ENCODE data around the gene RABL3.

RABL3 gene

DNA sequence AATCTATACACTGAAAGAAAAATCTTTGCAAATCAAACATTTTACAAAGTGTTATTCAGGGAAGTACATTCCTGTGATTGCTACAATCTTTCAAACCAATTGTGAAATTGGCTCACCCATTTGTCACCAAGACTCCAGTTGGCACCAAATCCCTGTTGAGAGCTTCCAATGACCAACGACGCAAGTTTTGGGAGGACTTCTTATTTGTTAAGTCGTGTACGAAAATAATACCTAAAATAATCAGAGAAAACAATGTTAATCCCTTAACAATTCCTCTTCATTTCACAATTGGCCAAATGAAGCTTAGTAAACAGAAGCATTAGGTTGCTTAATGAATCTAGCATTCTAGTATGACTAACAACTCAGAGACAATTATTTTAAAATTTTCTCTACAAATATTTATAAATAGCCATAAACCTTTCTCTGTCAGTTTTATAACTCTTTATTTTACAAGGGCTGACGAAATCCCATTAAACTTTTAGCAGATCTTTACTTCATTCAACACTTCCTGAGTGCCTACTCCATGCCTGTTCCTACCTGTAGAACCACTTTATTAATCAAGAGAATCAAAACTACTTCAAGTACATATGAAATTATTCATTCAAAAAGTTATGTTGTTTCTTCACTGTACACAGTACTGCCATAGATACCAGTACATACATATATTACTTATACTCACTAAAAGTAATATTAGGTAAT is 36.3 kb downstream of the RABL3 start:
- Histone ChIP-seq H3K27me3 (ENCODE audit: insufficient read depth, low read length, poor library complexity) (no peaks in the 10 kb centered on the region), H3K79me2 (ENCODE audit: insufficient read depth, low read length) (no peaks in the 10 kb centered on the region), H3K4me2 (ENCODE audit: insufficient read depth, low read length) (no peak overlapping the region), H3K27ac (ENCODE audit: low read length) (no peak overlapping the region), H3K4me3 (ENCODE audit: low read depth in 1 of 2, low read length in 2 of 2) (no peak overlapping the region), H3K36me3 (ENCODE audit: insufficient read depth, low read length) (peaks cover 27% of the 10 kb centered on the region; the same call in 1 of the 2 replicates), H4K20me1 (ENCODE audit: insufficient read depth, low read length) (no peaks in the 10 kb centered on the region), H3K4me1 (ENCODE audit: insufficient read depth, low read length) (no peaks in the 10 kb centered on the region), H3K9me3 (ENCODE audit: insufficient read depth, low read length, severe bottlenecking) (no peaks in the 10 kb centered on the region), H2AFZ (ENCODE audit: low read depth, low read length) (no peak overlapping the region), H3K9ac (ENCODE audit: low read depth, low read length) (no peak overlapping the region)
- DNase-seq, result no peak
- ATAC-seq (ENCODE audit: insufficient read depth, low read depth), result no peak
- TF ChIP-seq CTCF (IDR thresholded peaks at IDR 0.05; ENCODE audit: borderline replicate concordance, extremely low read depth, low read length, poor library complexity, severe bottlenecking) (no peak), EZH2 (IDR thresholded peaks at IDR 0.05; ENCODE audit: borderline replicate concordance, low read depth, low read length, severe bottlenecking) (no peak)

DNA sequence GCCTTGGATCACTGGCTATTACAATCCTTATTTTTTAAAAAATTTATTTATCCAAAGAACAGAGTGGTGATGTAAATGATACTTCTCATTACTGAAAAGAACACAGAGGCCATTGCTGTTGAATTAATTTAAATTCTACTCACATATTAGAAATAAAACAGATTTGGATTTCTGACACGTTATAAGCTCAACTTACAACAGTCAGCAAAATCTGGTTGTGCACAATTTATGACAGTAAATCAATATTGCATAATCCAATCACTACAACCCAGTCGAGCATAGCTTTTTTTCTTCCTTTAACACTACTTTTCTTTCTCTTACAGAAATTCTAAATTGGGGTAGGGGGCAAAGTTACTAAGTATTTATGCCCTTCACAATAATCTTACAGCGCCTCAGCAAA is 43.0 kb downstream of the RABL3 start:
- no peak for TF ChIP-seq CTCF (IDR thresholded peaks at IDR 0.05; ENCODE audit: borderline replicate concordance, extremely low read depth, low read length, poor library complexity, severe bottlenecking)
- no peak for TF ChIP-seq EZH2 (IDR thresholded peaks at IDR 0.05; ENCODE audit: borderline replicate concordance, low read depth, low read length, severe bottlenecking)
- no peak overlapping the region for H2AFZ ChIP-seq (ENCODE audit: low read depth, low read length)
- no peaks in the 10 kb centered on the region for H3K27me3 ChIP-seq (ENCODE audit: insufficient read depth, low read length, poor library complexity)
- no peaks in the 10 kb centered on the region for H3K79me2 ChIP-seq (ENCODE audit: insufficient read depth, low read length)
- H3K9me3 ChIP-seq (ENCODE audit: insufficient read depth, low read length, severe bottlenecking), result no peaks in the 10 kb centered on the region
- H3K4me1 ChIP-seq (ENCODE audit: insufficient read depth, low read length), result no peaks in the 10 kb centered on the region
- no peak overlapping the region for H3K4me3 ChIP-seq (ENCODE audit: low read depth in 1 of 2, low read length in 2 of 2)
- no peaks in the 10 kb centered on the region for H4K20me1 ChIP-seq (ENCODE audit: insufficient read depth, low read length)
- H3K36me3 ChIP-seq (ENCODE audit: insufficient read depth, low read length), result peaks cover 20% of the 10 kb centered on the region; the same call in 1 of the 2 replicates
- no peak overlapping the region for H3K27ac ChIP-seq (ENCODE audit: low read length)
- ATAC-seq (ENCODE audit: insufficient read depth, low read depth), result no peak
- DNase-seq, result no peak
- no peak overlapping the region for H3K4me2 ChIP-seq (ENCODE audit: insufficient read depth, low read length)
- H3K9ac ChIP-seq (ENCODE audit: low read depth, low read length), result no peak overlapping the region

- Histone ChIP-seq H3K4me2 (ENCODE audit: insufficient read depth, low read length) (no peak overlapping the region), H3K27me3 (ENCODE audit: insufficient read depth, low read length, poor library complexity) (no peaks in the 10 kb centered on the region), H3K4me3 (ENCODE audit: low read depth in 1 of 2, low read length in 2 of 2) (no peak overlapping the region), H3K27ac (ENCODE audit: low read length) (no peak overlapping the region), H3K9ac (ENCODE audit: low read depth, low read length) (no peak overlapping the region), H3K4me1 (ENCODE audit: insufficient read depth, low read length) (no peaks in the 10 kb centered on the region), H3K79me2 (ENCODE audit: insufficient read depth, low read length) (no peaks in the 10 kb centered on the region), H4K20me1 (ENCODE audit: insufficient read depth, low read length) (no peaks in the 10 kb centered on the region), H2AFZ (ENCODE audit: low read depth, low read length) (no peak overlapping the region), H3K36me3 (ENCODE audit: insufficient read depth, low read length) (peaks cover 10% of the 10 kb centered on the region; the same call in 1 of the 2 replicates), H3K9me3 (ENCODE audit: insufficient read depth, low read length, severe bottlenecking) (no peaks in the 10 kb centered on the region)
- ATAC-seq (ENCODE audit: insufficient read depth, low read depth) (no peak), DNase-seq (no peak)
- TF ChIP-seq EZH2 (IDR thresholded peaks at IDR 0.05; ENCODE audit: borderline replicate concordance, low read depth, low read length, severe bottlenecking) (no peak), CTCF (IDR thresholded peaks at IDR 0.05; ENCODE audit: borderline replicate concordance, extremely low read depth, low read length, poor library complexity, severe bottlenecking) (no peak)
Observed at GRCh38 chr3:120693439-120694171, 48.7 kb downstream of the RABL3 start.

Measured in DND-41 (cell line).